Liver (tissue), 9 donors: ENCODE results near the gene YY2. TPM values are rescaled to one million over a fixed set of nuclear protein-coding genes. Genes with fewer than 3 reads are reported as not detected.
"Not testable (repeated sequence)": the region's sequence is repeated elsewhere in the genome, so short reads cannot be mapped to it uniquely, and the experiment has no call there.

Experiments
- DNase-seq: peaks from one replicate; pipeline ENCODE4 v3.0.0-alpha.2; 2017; ENCODE audit warnings: low spot score
- H3K27ac ChIP-seq, 2 donors: one replicate each; pipeline ENCODE4 v1.7.0; 2013; ENCODE audit warnings: inconsistent platforms in 2 of 2, low read length in 2 of 2, control low read depth in 1 of 2, low read depth in 1 of 2, mild to moderate bottlenecking in 1 of 2
- H3K27me3 ChIP-seq, 4 donors: one replicate each; pipeline versions ENCODE4 v1.6.1 to v1.7.0; 2013; ENCODE audit warnings: low read length in 3 of 4, inconsistent platforms in 1 of 4, mild to moderate bottlenecking in 1 of 4, moderate library complexity in 1 of 4; ENCODE audit not compliant: control insufficient read depth in 4 of 4, insufficient read depth in 4 of 4
- H3K36me3 ChIP-seq, 4 donors: one replicate each; pipeline versions ENCODE4 v1.6.1 to v1.7.0; 2013; ENCODE audit warnings: low read length in 3 of 4, mild to moderate bottlenecking in 3 of 4, low read depth in 1 of 4, moderate library complexity in 1 of 4; ENCODE audit not compliant: control insufficient read depth in 4 of 4, insufficient read depth in 3 of 4
- H3K4me1 ChIP-seq, 4 donors: one replicate each; pipeline versions ENCODE4 v1.6.1 to v1.7.0; 2013; ENCODE audit warnings: low read length in 3 of 4, mild to moderate bottlenecking in 3 of 4, moderate library complexity in 1 of 4; ENCODE audit not compliant: control insufficient read depth in 4 of 4, insufficient read depth in 4 of 4
- H3K4me3 ChIP-seq, 3 donors: one replicate each; pipeline versions ENCODE4 v1.6.1 to v1.7.0; 2013; ENCODE audit warnings: low read length in 3 of 3, control low read depth in 1 of 3, low read depth in 1 of 3, mild to moderate bottlenecking in 1 of 3
- H3K9ac ChIP-seq, 2 donors: one replicate each; pipeline ENCODE4 v1.7.0; 2013; ENCODE audit warnings: low read length in 2 of 2, mild to moderate bottlenecking in 2 of 2, moderate library complexity in 2 of 2, control low read depth in 1 of 2, low read depth in 1 of 2
- H3K9me3 ChIP-seq, 4 donors: one replicate each; pipeline versions ENCODE4 v1.6.1 to v1.7.0; 2013; ENCODE audit warnings: low read length in 3 of 4; ENCODE audit not compliant: control insufficient read depth in 4 of 4
- EGR1 ChIP-seq, 2 donors: IDR thresholded peaks; 2 replicates each; pipeline ENCODE4 v1.6.1; 2016 to 2018; ENCODE audit warnings: antibody characterized with exemption in 2 of 2, low read depth in 2 of 2
- FOXA1 ChIP-seq: IDR thresholded peaks from 2 replicates; pipeline ENCODE4 v1.6.1; 2016; ENCODE audit warnings: antibody characterized with exemption
- FOXA2 ChIP-seq: IDR thresholded peaks from 2 replicates; pipeline ENCODE4 v1.6.1; 2016; ENCODE audit warnings: antibody characterized with exemption
- GABPA ChIP-seq, 2 donors: IDR thresholded peaks in 1 of 2; conservative IDR thresholded peaks in 1 of 2; 2 replicates each; pipeline ENCODE4 v1.6.1; 2016; ENCODE audit warnings: antibody characterized with exemption in 2 of 2, mild to moderate bottlenecking in 1 of 2, moderate library complexity in 1 of 2
- HNF4A ChIP-seq, 2 donors: conservative IDR thresholded peaks; 2 replicates each; pipeline ENCODE4 v1.6.1; 2016; ENCODE audit warnings: antibody characterized with exemption in 2 of 2, mild to moderate bottlenecking in 2 of 2
- HNF4G ChIP-seq: IDR thresholded peaks from 2 replicates; pipeline ENCODE4 v1.6.1; 2016; ENCODE audit warnings: antibody characterized with exemption
- JUND ChIP-seq, 2 donors: IDR thresholded peaks; 2 replicates each; pipeline ENCODE4 v1.6.1; 2016; ENCODE audit warnings: antibody characterized with exemption in 2 of 2
- NR2F2 ChIP-seq: IDR thresholded peaks from 2 replicates; pipeline ENCODE4 v1.6.1; 2016; ENCODE audit warnings: antibody characterized with exemption
- RAD21 ChIP-seq, 2 donors: IDR thresholded peaks; 2 replicates each; pipeline ENCODE4 v1.6.1; 2016; ENCODE audit warnings: antibody characterized with exemption in 2 of 2, mild to moderate bottlenecking in 2 of 2
- RXRA ChIP-seq, 2 donors: IDR thresholded peaks; 2 replicates each; pipeline ENCODE4 v1.6.1; 2017 to 2018; ENCODE audit warnings: antibody characterized with exemption in 2 of 2, mild to moderate bottlenecking in 1 of 2
- SP1 ChIP-seq: IDR thresholded peaks from 2 replicates; pipeline ENCODE4 v1.6.1; 2018; ENCODE audit warnings: antibody characterized with exemption, mild to moderate bottlenecking
- TAF1 ChIP-seq: conservative IDR thresholded peaks from 2 replicates; pipeline ENCODE4 v1.6.1; 2016; ENCODE audit warnings: antibody characterized with exemption, mild to moderate bottlenecking
- YY1 ChIP-seq: IDR thresholded peaks from 2 replicates; pipeline ENCODE4 v1.6.1; 2016; ENCODE audit warnings: antibody characterized with exemption, mild to moderate bottlenecking
- WGBS: extraction: QIAGEN DNeasy Blood & Tissue Kit; methylation state at CpG from one replicate; pipeline ENCODE4 v1.1.7; 2013; 5-methylcytosine and 5-hydroxymethylcytosine counted together
- polyA plus RNA-seq, 2 donors: library from polyadenylated mRNA; stranded (reverse) in 1 of 2; unstranded in 1 of 2; fragments of 200-250 nt in 1 of 2; fragments of >200 nt in 1 of 2; fragmentation: Nextera tagmentation in 1 of 2; extraction: Ambion mirVana in 1 of 2; gene quantifications; one replicate each; pipeline versions ENCODE4 v1.2.1 to v1.2.3, GENCODE V29; 2013 to 2015
- total RNA-seq, 2 donors: library from RNA; depleted of rRNA; stranded (reverse); fragments of >200 nt; gene quantifications; one replicate each; pipeline ENCODE4 v1.2.3, GENCODE V29; 2014
- TF ChIP-seq, protein P1 (sequence below): IDR thresholded peaks from 2 replicates; pipeline ENCODE4 v1.6.1; 2016; ENCODE audit warnings: antibody characterized with exemption
- TF ChIP-seq, protein P2 (sequence below): IDR thresholded peaks from 2 replicates; pipeline ENCODE4 v1.6.1; 2016; ENCODE audit warnings: antibody characterized with exemption
- TF ChIP-seq, protein P3 (sequence below): fragments of 150-350 bp; IDR thresholded peaks from 2 replicates; pipeline ENCODE4 v1.5.1; 2017; ENCODE audit warnings: improper control_type of control experiment, low read depth, low read length; ENCODE audit not compliant: missing input control
- TF ChIP-seq, protein P4 (sequence below): IDR thresholded peaks from 2 replicates; pipeline ENCODE4 v1.6.1; 2016; ENCODE audit warnings: antibody characterized with exemption
- TF ChIP-seq, protein P5 (sequence below): IDR thresholded peaks from 2 replicates; pipeline ENCODE4 v1.6.1; 2016; ENCODE audit warnings: antibody characterized with exemption, mild to moderate bottlenecking
- donor health status: healthy.
- donor health status: healthy.
- donor health status: healthy.
- donor health status: healthy.
- donor health status: healthy.

Gene YY2
- total and polyA plus RNA-seq, 4 donors = 0.52 to 2.8 (median 0.75) TPM

DNA sequence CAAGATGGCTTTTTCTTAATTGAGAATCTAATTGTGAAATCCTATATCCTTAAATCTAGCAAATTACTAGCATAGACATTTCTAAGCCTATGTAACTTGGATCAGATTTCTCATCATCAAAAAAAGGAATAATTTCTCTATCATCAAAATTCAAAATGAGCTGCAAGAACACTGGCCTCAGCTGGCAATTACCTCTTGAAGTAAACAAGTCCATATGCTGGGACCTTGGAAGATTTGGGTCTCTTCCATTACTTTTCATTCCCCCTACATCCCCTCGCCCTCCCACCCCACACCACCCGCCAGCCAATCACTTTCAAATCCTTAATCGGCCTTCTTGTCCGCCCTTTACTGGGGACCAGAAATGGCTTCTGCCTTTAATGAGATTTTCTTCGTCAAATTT, 39.7 kb upstream of the YY2 start:
- 91% methylated on average over 5 of the region's 5 CpGs for WGBS
- no peaks in the 10 kb centered on the region for H3K36me3 ChIP-seq
- no peak overlapping the region for H3K27ac ChIP-seq
- H3K9ac ChIP-seq = no peak overlapping the region
- no peaks in the 10 kb centered on the region for H3K4me1 ChIP-seq
- TF ChIP-seq JUND (IDR thresholded peaks at IDR 0.05) = no peak
- TF ChIP-seq NR2F2 = no peak
- TF ChIP-seq, protein P1, sequence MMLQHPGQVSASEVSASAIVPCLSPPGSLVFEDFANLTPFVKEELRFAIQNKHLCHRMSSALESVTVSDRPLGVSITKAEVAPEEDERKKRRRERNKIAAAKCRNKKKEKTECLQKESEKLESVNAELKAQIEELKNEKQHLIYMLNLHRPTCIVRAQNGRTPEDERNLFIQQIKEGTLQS = no peak
- TF ChIP-seq RXRA (IDR thresholded peaks at IDR 0.05) = no peak
- TF ChIP-seq, protein P2, sequence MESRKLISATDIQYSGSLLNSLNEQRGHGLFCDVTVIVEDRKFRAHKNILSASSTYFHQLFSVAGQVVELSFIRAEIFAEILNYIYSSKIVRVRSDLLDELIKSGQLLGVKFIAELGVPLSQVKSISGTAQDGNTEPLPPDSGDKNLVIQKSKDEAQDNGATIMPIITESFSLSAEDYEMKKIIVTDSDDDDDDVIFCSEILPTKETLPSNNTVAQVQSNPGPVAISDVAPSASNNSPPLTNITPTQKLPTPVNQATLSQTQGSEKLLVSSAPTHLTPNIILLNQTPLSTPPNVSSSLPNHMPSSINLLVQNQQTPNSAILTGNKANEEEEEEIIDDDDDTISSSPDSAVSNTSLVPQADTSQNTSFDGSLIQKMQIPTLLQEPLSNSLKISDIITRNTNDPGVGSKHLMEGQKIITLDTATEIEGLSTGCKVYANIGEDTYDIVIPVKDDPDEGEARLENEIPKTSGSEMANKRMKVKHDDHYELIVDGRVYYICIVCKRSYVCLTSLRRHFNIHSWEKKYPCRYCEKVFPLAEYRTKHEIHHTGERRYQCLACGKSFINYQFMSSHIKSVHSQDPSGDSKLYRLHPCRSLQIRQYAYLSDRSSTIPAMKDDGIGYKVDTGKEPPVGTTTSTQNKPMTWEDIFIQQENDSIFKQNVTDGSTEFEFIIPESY = no peak
- H3K4me3 ChIP-seq = no peak overlapping the region
- no peak for DNase-seq
- peaks cover 0 to 3% (median 0%) of the 10 kb centered on the region in 4 donors for H3K27me3 ChIP-seq
- H3K9me3 ChIP-seq = peaks cover 0 to 2% (median 0%) of the 10 kb centered on the region in 4 donors

DNA sequence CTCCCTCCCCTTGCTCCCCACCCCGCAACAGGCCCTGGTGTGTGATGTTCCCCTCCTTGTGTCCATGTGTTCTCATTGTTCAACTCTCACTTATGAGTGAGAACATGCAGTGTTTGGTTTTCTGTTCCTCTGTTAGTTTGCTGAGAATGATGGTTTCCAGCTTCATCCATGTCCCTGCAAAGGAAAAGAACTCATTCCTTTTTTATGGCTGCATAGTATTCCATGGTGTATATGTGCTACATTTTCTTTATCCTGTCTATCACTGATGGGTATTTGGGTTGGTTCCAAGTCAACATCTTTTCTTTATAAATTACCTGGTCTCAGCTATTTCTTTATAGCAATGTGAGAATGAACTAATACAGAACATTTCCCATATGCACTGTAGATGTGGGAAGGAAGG, 35.6 kb upstream of the YY2 start:
- not testable (repeated sequence) for H3K4me1 ChIP-seq, H3K27me3 ChIP-seq, H3K4me3 ChIP-seq, H3K9me3 ChIP-seq, H3K9ac ChIP-seq, DNase-seq, H3K27ac ChIP-seq, H3K36me3 ChIP-seq
- WGBS = 96% methylated on average over 1 of the region's 1 CpG

DNA sequence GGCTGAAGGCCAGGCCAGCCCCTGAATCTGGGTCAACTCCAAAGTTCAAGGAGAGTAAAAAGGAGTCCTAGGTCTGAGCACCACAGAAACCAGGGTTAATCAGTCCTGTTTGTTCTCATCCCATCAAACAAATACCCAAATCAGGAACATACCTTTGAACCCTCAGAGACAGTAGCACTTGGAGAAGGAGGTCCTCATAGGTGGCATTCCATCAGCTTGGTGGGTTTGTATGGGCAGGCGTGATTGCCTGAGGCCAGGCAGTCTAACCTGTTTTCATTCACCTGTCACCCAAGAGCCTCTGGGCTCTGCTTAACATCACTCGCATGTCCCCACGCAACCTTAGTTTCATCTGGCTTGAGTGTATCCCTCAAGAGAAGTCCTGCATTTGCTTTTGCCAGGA, 33.9 kb upstream of the YY2 start:
- Histone ChIP-seq H3K4me1 (no peaks in the 10 kb centered on the region), H3K9ac (no peak overlapping the region), H3K36me3 (no peaks in the 10 kb centered on the region), H3K9me3 (no peaks in the 10 kb centered on the region), H3K27me3 (no peaks in the 10 kb centered on the region), H3K27ac (no peak overlapping the region), H3K4me3 (no peak overlapping the region)
- TF ChIP-seq RXRA (IDR thresholded peaks at IDR 0.05) = no peak
- TF ChIP-seq SP1 = no peak
- TF ChIP-seq YY1 = no peak
- TF ChIP-seq HNF4G = no peak
- no peak for TF ChIP-seq FOXA1
- no peak for TF ChIP-seq NR2F2
- no peak for TF ChIP-seq GABPA (IDR thresholded peaks at IDR 0.05 in 1 of 2, conservative IDR thresholded peaks at IDR 0.05 in 1 of 2)
- TF ChIP-seq RAD21 (IDR thresholded peaks at IDR 0.05) = no peak
- TF ChIP-seq FOXA2 = no peak
- TF ChIP-seq, protein P2 = no peak
- TF ChIP-seq HNF4A (conservative IDR thresholded peaks at IDR 0.05) = no peak
- TF ChIP-seq, protein P3, sequence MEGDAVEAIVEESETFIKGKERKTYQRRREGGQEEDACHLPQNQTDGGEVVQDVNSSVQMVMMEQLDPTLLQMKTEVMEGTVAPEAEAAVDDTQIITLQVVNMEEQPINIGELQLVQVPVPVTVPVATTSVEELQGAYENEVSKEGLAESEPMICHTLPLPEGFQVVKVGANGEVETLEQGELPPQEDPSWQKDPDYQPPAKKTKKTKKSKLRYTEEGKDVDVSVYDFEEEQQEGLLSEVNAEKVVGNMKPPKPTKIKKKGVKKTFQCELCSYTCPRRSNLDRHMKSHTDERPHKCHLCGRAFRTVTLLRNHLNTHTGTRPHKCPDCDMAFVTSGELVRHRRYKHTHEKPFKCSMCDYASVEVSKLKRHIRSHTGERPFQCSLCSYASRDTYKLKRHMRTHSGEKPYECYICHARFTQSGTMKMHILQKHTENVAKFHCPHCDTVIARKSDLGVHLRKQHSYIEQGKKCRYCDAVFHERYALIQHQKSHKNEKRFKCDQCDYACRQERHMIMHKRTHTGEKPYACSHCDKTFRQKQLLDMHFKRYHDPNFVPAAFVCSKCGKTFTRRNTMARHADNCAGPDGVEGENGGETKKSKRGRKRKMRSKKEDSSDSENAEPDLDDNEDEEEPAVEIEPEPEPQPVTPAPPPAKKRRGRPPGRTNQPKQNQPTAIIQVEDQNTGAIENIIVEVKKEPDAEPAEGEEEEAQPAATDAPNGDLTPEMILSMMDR = no peak
- TF ChIP-seq, protein P4, sequence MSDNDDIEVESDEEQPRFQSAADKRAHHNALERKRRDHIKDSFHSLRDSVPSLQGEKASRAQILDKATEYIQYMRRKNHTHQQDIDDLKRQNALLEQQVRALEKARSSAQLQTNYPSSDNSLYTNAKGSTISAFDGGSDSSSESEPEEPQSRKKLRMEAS = no peak
- TF ChIP-seq, protein P5, sequence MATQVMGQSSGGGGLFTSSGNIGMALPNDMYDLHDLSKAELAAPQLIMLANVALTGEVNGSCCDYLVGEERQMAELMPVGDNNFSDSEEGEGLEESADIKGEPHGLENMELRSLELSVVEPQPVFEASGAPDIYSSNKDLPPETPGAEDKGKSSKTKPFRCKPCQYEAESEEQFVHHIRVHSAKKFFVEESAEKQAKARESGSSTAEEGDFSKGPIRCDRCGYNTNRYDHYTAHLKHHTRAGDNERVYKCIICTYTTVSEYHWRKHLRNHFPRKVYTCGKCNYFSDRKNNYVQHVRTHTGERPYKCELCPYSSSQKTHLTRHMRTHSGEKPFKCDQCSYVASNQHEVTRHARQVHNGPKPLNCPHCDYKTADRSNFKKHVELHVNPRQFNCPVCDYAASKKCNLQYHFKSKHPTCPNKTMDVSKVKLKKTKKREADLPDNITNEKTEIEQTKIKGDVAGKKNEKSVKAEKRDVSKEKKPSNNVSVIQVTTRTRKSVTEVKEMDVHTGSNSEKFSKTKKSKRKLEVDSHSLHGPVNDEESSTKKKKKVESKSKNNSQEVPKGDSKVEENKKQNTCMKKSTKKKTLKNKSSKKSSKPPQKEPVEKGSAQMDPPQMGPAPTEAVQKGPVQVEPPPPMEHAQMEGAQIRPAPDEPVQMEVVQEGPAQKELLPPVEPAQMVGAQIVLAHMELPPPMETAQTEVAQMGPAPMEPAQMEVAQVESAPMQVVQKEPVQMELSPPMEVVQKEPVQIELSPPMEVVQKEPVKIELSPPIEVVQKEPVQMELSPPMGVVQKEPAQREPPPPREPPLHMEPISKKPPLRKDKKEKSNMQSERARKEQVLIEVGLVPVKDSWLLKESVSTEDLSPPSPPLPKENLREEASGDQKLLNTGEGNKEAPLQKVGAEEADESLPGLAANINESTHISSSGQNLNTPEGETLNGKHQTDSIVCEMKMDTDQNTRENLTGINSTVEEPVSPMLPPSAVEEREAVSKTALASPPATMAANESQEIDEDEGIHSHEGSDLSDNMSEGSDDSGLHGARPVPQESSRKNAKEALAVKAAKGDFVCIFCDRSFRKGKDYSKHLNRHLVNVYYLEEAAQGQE = no peak
- no peak for TF ChIP-seq EGR1 (IDR thresholded peaks at IDR 0.05; ENCODE audit: low read depth in 2 of 2)
- no peak for TF ChIP-seq JUND (IDR thresholded peaks at IDR 0.05)
- TF ChIP-seq TAF1 = no peak
- DNase-seq = no peak
- 93% methylated on average over 3 of the region's 3 CpGs for WGBS
